HG02571 (cell line): ENCODE results near the gene DIP2B.

Experiments
- ATAC-seq: cut with Tn5 transposase; IDR thresholded peaks from one replicate; pipeline ENCODE4 v1.9.1; 2021; ENCODE audit warnings: mild to moderate bottlenecking, moderate library complexity; ENCODE audit not compliant: unreplicated experiment

The DIP2B gene

DNA sequence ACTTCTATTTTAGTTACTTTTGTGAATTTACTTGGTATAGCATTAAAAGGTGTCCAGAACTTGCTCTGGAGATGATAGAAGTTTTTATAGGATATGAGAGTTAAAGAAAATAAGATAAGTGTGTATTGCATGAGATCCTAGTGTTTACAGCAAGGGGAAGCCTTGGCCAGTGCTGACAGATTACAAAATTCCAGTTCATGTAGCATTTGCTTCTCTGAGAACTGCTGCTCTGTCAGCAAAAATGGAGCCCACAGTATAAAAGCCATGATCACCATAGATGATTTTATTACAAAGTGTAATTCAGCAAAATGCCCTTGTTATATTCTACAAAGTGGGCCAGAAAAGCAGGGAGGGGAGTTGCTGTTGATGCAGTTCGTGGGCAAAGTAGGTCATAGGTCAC lies 219.1 kb downstream of the DIP2B start:
- ATAC-seq, result no peak

DNA sequence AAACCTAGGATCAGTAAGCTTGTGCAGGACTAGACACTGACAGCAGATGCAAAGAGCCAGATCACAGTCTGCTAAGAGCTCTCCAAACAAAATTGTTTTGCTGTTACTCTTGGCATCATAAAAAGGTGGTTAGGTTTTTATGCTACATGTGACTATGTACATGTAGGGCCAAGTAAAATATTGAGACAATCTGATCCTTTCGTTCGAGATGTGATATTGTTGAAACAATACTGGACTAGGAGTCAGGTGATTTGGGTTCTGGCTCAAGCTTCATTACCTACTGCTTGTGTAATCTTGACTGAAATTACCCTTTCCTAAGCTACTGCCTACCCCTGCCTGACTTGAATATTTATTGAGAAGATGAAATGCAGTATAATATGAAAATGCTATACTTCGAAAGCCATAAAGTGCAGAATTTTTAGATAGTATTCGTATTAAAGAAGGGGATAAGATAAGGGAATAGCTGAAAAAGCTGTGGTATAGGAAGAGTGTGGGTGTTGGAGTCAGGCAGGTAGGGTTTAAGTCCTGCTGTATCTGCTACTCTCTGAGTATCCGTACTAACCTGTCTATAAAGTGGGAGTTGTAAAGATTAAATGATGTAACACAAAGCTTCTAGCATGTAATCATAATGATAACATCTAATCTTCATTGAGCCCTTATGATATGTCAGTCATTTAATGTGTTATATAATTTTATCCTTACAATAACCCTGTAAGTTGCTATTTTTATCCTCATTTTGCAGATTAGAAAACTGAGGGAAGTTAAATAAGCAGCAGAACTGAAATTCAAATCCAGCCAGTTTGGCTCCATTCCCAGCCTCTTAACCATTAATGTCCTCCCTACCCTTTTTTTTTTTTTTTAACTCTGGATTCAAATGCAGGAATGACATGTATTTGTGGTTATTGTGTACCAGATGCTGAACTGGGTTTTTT lies 220.5 kb downstream of the DIP2B start:
- no peak for ATAC-seq

DNA sequence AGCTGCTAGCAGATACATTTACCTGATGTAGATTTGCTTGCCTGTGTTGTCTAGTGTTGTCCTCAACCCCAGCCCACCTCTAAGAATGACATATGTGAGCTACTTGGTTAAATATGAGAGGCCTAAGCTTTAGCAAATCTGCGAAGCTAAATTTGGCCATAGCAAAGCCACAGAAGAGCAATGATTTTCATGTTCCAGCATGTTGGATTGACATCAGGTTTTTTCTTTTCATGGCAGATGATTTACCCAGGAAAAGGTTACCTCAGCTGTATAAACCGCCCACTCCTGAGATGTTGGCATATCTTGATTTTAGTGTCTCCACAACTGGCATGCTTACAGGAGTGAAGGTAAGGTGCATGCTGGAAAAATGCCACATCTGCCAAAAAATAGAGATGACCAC lies 222.7 kb downstream of the DIP2B start:
- no peak for ATAC-seq

GRCh38 chr12:50728417-50728816 lies 223.6 kb downstream of the DIP2B start:
- ATAC-seq, result no peak

DNA sequence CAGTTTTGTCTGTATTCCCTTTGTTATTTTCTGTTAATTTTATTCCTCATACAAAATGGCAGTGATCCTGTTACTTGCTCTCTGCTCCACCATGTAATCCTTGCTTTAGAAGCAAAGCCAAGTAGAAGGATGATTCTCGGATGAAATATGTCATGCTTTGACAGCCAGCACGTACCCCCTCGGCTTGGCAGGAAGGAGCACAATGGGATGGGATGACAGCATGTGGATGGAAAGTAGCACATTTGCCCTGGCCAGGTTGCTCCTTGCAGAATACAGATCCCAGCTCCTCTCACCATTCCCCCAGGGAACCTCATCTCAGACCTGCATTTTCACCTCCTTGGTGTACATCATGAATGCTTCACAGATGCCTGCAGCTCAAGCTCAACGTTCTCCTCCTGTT lies 224.1 kb downstream of the DIP2B start:
- no peak for ATAC-seq

- no peak for ATAC-seq
Measured at GRCh38 chr12:50732591-50732990, 227.8 kb downstream of the DIP2B start.

DNA sequence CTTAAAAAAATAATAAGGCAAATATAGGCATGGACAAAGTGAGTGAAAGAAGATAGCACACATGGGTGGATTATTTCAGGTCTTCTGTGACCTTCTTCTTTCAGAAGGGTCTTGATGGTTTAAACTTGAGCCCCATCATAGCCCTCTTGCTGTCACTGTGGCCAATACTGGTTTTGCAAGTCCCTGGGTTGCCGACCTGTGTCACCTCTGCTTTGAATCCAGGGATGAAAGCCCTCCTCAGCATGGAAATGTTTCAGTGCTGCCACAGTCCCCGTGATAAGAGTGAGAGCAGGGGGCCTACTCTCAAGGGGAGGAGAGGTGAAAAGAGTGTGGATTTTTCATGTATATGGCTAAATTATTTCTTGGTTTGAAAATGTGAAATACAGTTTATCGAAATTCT lies 228.9 kb downstream of the DIP2B start:
- no peak for ATAC-seq

DNA sequence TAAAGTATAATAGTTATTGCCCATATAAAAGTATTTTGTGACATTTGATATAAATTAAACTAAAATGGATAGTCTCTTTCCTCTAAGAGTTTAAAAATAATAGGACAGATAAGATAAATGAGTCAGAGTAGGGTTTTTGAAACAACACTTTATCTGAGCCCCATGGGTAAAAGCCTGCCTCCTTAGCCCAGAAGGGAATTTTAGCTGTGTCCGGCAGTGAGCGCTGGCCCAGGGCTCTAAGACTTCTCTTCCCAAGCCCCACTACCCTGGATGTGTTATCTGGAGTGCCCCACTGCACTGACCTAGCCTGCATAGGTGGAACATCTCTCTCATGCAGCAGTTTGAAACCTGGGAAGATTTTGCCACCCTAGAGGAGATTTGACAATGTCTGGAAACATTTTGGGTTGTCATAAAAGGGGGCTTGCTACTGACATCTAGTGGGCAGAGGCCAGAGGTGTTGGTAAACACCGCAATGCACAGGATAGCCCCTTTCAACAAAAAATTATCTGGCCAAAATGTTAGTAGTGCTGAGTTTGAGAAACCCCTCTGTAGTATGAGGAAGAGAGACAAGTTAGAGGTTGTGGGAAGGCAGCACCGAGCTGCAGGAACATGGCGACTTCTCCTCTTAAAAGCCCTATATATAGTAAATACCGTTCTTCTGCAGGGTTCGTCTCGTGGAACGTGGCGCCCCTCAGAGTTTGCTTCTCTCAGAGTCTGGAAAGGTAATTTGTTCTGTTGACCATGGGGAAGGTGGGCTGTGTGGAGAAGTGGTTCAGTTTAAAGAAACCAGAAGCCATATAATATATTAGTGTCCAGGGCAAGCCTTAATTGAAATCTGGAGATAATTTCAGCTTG lies 229.9 kb downstream of the DIP2B start:
- ATAC-seq, result no peak

- ATAC-seq, result no peak
Measured at GRCh38 chr12:50739611-50740010, 234.8 kb downstream of the DIP2B start.

DNA sequence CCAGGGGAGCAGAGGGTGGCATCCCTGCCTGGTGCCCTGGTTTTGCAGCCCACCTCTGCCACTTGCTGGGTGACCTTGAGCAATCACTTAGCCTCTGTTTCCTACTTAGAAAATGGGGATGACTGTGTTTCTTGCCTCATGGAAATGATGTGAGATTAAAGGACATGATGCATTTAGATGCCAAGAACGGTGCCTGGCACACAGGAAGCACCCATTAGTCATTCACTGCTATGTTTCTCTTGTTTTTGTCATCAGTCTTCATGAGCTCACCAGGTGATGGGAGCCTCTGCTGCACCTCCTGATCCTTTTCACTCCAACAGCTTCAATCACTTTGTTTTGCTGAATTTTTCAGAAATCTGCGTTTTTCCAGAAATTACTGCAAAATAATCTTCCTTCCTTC lies 235.5 kb downstream of the DIP2B start:
- ATAC-seq, result no peak

GRCh38 chr12:50742776-50743175 lies 238.0 kb downstream of the DIP2B start:
- ATAC-seq, result no peak

- no peak for ATAC-seq
Measured at GRCh38 chr12:50745861-50746260, 241.1 kb downstream of the DIP2B start.

DNA sequence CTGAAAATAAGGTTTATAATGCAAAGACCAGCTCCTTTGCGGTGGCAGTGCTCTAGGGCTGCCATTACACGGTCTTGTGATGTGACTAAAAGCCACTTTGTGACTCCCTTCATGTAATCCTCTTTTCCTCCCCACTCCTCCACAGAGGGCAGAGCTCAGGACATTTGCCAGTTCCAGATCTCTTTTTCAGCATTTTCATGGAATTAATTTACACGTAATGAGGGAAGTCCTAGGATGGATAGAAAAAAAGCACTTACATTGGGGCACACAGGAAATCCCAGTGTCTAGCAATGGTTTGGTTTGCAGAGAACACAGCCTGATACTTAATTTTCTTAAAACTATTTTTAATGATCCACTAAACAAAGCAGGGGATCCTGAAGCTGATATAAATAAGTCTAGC lies 241.6 kb downstream of the DIP2B start:
- no peak for ATAC-seq

DNA sequence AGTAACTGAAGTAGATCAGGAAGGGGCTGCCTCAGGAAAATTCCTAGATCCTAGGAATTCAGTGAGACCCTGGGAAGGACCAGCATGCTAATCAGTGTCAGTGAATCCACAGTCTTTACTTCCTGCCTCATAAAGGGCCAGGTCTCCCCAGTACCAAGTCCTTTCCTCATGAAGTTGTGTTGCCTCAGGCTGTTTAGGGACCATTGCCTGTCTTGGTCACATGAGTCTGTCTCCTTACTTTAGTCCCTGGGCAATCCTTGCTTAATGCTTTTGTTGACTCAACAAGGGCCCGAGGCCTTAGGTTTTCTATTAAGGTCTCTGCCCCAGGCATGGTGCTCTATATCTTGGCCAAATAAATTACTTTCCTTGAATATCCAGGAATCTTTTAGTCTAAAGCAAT lies 243.0 kb downstream of the DIP2B start:
- ATAC-seq, result no peak

DNA sequence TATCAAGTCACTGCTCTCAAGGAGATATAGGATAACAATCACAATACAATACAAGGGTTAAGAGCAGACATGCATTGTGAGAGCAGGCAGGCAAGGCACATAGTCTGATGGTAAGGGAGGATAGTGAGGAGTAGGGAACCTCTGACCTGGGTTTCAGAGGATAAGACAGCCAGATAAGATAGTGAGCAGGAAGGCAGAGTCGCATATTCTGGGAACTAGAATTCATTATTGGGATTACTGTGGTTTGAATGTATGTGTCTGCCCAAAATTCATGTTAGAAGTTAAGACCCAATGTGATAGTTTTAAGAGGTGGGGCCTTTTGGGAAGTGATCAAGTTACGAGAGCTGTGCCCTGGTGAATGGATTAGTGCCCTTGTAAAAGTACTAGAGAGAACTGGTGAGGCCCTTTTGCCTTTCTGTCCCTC lies 244.7 kb downstream of the DIP2B start:
- no peak for ATAC-seq

- ATAC-seq, result no peak
Measured at GRCh38 chr12:50750366-50750765, 245.6 kb downstream of the DIP2B start.

DNA sequence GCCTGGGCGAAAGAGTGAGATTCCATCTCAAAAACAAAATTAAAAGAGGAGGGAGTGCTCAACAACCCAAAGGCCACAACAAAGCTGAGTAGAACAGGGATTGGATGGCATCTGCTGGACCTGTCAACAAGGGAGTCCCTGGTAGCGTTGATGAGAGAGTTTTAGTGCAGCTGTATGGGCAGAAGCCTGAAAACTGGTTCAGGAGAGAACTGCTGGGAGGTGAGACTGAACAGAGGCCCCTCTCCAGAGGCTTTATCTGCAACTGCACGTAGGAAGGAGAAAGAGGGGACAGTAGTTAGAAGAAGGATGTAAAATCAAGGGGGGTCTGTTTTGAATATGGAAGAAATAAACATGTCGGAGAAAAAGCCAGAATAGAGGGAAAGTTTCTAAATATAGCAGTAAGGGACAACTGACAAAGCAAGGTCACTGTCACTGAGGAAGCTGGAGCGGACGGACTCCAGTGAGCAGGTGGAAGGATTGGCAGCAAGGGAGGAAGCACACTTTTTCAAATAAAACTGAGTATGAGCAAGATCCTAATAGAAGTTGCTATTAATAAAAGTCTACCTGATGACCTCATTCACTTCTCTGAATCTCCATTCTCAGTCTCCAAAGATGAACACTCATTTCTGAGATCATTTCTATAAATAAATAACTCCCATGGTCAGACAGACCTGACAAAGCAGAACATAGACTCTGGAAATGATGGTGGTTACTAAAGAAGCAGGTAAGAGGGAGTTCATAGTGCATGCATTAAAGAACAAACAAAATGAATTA lies 247.3 kb downstream of the DIP2B start:
- ATAC-seq, result no peak

- no peak for ATAC-seq
Measured at GRCh38 chr12:50753232-50753769, 248.5 kb downstream of the DIP2B start.

GRCh38 chr12:50763639-50764285 lies 259.0 kb downstream of the DIP2B start, which contains the start of gene ATF1:
ATF1 (plus strand) TSS chr12:50764101; CDS start chr12:50780146, 16,045 bp downstream.
- peak; percentile 76 for ATAC-seq
